Activated CD8-positive, alpha-beta memory T cell treated with anti-CD3 and anti-CD28 coated beads for 4 hours (primary cell): ENCODE measurements around the gene TRIP13.
"Not testable (repeated sequence)": the region's sequence is repeated elsewhere in the genome, so short reads cannot be mapped to it uniquely, and the experiment has no call there.

ENCODE experiments used
- DNase-seq, 2 donors: peaks; one replicate each; pipeline ENCODE4 v3.0.0-alpha.2; 2020; ENCODE audit warnings: low read depth in 2 of 2

The TRIP13 gene

GRCh38 chr5:936149-937144 is 43.8 kb downstream of the TRIP13 start:
- no peak for DNase-seq

DNA sequence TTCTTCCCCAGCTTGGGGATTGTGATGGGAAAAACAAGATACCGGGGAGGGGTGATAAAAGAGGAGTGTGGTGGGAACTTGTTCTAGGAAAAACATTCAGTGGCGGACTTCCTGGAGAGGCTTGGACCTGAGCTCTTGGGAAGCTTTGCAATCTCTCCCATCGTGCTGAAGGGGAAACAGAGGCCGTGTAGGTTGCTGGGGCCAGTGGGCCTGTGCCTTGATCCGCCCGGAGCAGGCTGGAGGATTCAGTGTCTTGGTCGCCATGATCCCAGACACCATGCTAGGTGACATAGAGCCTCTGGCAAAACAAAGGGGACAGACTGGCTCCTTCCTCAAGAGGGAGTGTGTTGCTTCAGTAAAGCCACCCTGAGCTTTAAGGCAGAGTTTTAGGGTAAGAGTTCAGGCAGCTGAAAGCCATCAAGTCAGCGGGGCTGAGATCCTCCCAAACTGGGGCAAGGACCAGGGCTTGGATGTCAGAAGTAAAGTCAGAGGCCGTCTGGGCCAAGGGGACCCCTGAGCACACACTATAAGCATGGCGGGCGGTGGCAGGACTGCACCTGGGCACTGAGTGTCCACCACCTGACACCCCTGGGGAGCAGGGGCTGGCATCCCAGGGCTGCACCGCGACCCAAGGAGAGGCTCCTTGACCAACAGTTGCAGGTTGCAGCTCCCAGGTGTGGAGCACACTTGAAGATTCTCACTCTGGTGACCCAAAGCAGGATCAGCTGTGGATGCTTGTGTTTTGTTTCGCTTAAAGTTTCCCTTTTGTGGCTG is 44.7 kb downstream of the TRIP13 start:
- no peak for DNase-seq

- DNase-seq: no peak
Measured at GRCh38 chr5:939368-939767, 46.7 kb downstream of the TRIP13 start.

DNA sequence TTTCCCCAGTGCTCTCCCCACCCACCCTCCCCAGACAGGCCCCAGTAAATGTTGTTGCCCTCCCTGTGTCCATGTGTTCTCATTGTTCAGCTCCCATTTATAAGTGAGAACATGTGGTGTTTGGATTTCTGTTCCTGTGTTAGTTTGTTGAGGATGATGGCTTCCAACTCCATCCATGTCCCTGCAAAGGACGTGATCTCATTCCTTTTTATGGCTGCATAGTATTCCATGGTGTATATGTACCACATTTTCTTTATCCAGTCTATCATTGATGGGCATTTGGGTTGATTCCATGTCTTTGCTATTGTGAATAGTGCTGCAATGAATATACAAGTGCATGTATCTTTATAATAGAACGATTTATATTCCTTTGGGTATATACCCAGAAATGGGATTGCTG is 48.1 kb downstream of the TRIP13 start:
- not testable (repeated sequence) for DNase-seq

DNA sequence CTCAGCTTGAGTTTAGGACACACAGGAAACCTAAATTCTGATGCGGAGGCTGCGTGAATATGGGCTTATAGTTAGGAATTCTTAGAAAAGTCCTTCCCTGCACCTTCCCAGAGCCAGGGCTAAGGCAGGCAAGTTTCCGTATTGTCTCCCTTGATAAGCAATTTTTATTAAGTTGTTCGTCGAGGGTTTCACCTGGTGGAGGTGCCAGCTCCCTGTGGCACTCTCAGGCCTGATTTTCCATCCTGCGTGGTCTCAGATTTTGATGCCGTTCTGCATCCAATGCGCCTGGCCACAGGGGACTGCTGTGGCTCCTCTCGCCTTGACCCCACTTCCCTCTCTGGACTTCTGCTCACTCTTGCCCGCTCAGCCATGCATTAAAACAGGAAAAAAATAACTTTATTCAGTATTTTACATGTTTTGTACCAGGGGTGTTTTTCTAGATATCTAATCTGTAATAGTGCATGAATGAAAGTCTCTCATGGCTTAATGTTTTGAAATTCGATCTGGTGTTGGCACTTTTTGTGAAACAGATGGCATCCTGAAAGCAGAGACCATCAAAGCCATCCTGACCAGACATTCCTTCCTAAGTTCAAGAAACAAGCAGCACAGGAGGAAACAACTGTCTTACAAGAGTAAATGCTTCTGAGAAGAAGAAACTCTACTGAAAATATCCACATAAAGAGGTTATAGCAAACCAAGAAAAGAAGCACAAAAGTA is 50.7 kb downstream of the TRIP13 start:
- no peak for DNase-seq

DNA sequence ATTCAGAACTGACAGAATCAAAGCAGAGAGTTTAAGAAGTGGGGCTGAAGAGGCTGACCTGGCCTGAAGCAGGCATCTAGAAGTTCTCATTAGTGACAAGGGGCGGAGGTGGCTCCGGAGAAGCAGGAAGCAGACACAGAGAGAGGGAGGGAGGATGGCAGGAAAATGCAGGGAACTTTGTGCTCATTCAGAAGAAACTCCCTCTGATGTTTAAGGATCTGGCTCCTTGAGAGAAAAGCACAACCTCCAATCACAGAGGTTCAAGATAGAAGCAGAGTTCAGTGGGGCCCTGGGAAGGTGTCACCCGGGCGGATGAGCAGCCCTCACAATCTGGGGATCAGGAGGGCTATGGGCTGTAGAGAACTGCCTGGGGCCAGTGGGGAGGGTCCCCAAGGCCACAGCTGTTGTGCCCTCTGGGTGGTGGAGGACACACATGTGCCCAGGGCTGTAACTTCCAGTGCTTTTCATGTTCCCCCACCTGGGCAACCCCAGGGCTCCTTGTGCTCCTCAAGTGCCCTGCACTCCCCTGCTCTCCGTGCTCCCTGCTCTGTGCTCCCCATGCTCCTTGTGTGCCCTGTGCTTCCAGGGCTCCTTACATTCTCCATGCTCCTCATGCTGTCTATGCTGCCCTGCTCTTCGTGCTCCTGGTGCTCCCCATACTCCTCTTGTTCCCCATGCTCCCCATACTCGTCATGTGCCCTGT is 51.4 kb downstream of the TRIP13 start:
- no peak for DNase-seq

DNA sequence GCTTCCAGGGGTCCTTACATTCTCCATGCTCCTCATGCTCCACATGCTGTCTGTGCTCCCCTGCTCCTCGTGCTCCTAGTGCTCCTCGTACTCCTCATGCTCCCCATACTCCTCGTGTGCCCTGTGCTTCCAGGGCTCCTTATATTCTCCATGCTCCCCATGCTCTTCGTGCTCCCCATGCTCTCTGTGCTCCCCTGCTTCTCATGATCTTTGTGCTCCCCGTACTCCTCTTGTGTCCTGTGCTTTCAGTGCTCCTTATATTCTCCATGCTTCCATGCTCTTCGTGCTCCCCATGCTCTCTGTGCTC is 51.9 kb downstream of the TRIP13 start:
- DNase-seq: no peak

DNA sequence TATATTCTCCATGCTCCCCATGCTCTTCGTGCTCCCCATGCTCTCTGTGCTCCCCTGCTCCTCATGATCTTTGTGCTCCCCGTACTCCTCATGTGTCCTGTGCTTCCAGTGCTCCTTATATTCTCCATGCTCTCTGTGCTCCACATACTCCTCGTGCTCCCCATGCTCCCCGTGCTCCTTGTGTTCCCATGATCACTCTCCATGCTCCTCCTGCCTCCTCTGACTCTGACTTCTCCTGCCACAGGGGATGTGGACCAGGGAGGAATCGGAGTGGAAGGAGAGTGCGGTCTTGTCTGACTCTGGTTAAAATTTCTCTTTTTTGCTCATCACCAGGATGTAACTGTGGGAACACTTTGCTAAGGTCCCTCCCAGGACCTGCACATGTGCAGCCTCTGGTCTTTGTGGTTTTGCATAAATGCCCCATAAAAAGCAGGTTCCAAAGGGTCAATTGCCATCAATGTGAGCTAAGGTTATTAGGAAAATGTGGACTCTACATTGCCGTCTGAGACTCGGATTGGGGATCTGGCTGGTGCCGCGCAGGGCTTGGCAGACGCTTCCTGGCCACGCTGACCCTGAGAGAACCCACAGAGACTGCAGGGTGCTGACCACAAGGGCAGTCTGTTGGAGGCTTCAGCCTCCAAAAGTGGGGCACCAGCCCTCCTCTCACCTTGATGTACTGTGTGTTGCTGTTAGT is 52.5 kb downstream of the TRIP13 start:
- no peak for DNase-seq

- DNase-seq: no peak
Measured at GRCh38 chr5:945691-946551, 53.2 kb downstream of the TRIP13 start.

DNA sequence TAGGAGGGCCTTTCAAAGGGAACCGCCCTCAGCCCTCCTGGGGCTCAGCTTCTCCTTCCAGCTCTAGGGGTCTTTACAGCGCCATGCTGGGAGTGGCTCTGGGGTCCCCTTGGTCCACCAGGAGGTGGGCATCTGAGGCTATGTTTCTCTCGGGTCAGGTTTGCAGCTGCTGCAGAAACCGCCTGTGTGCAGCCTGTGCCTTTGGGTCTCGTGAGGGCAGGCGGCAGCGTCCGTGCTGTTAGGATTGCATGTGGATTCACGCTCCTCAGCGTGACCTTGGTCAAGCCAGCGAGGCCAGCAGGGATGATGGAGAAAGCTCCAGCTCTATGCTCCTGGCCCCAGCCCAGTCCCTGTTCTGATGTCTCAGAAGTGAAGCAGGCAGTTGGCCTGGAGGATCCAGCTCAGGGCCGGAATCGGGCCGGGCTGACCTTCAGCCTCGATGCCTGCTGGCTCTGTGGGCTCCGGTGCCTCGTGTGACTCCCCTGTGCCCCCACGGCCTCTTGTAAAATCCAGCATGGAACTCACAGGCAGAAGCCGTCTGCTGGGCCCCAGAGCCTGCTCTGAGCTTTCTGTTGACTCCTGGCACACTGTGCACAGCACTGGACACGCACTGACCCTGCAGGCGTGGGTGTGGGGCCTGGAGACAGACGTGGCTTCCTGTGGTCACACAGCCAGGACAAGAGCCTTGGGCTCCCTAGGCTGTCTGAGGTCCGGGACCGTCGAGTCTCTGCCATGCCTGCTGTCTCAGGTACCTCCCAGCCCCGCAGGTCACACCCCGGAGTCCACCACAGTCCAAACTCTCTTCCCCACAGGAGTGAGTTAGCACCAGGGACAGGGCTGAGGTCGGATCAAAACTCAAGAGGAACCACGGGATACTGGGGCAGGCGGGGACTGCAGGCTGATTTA is 54.3 kb downstream of the TRIP13 start:
- no peak for DNase-seq

GRCh38 chr5:947626-948471 is 55.2 kb downstream of the TRIP13 start:
- DNase-seq: no peak

- no peak for DNase-seq
Measured at GRCh38 chr5:948472-949274, 56.0 kb downstream of the TRIP13 start.

- no peak for DNase-seq
Measured at GRCh38 chr5:949275-949543, 56.5 kb downstream of the TRIP13 start.

DNA sequence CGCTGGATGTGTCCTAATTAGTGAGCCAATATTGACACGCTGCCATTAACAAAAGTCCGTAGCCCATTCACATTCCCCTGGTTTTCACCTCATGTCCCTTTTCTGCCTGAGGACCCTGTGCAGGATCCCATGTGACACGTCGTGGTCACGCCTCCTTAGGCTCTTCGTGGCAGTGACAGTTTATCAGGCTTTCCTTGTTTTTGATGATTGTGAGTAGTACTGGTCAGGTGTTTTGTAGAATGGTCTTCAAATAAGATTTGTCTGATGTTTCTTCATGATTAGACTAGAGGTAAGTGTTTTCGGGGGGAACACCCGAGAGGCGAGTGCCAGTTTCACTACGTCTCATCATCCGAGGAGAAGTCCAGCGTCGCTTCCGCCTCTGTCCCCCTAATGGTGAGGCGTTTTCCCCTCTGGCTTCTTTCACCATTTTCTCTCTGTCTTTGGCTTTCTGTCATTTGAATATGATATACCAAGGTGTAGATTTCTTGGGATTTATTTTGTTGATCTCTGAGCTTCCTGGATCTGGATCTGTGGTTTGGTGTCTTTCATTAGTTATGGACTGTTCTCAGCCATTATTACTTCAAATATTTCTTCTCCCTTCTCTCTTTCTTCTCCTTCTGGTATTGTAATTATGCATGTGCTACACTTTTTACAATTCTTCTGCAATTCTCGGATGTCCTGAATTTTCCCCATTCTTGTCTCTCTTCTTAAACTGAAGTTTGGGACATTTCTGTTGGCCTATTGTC is 57.3 kb downstream of the TRIP13 start:
- no peak for DNase-seq

DNA sequence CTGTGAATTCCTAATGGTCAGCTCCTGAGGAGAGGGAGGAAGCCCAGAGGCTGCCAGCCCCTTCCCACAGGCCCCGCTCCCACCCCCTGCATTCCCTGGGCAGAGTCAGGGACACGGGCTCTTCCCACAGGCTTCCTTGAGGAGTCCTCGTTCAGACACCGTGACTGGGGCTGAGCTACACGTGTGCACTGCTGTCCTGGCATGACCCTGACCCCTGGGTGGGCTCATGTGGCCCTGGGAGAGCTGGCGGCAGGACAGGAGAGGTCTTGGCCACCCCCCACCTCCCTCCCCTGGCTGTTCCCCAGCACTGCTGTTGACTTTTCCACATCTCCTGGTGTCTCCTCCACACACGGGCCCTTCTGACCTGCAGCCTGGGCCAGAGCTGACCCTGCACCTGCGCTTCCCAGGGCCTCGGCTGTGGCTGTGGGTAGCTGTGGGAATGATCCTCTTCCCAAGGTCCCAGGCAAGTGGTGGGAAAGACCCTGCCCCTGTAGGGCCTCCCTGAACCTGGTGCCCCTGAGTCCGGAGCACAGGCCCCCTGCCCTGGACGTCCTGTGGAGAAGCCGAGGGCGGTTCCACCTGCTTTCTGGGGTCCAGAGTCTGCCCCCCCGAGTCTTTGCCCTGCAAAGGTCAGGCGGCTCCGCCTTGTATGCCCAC is 59.4 kb downstream of the TRIP13 start:
- no peak for DNase-seq

GRCh38 chr5:952597-953271 is 60.0 kb downstream of the TRIP13 start:
- no peak for DNase-seq
